H9 (cell line): ENCODE measurements around the gene DTWD2. TPM values are rescaled to one million over a fixed set of nuclear protein-coding genes. Genes with fewer than 3 reads are reported as not detected.

Experiments used
- DNase-seq: peaks from one replicate; pipeline ENCODE4 v3.0.0-alpha.2; 2017
- H2AFZ ChIP-seq: one replicate; pipeline ENCODE4 v1.6.1; 2013; ENCODE audit warnings: mild to moderate bottlenecking, low read length, control low read depth, moderate library complexity
- H2AK5ac ChIP-seq: 2 replicates; pipeline ENCODE4 v1.6.1; 2013; ENCODE audit warnings: low read length, control low read depth, mixed read lengths; ENCODE audit not compliant: insufficient read length
- H2BK120ac ChIP-seq: one replicate; pipeline ENCODE4 v1.6.1; 2013; ENCODE audit warnings: low read depth, mild to moderate bottlenecking, low read length, control low read depth, inconsistent platforms; ENCODE audit not compliant: poor library complexity, severe bottlenecking
- H2BK12ac ChIP-seq: 2 replicates; pipeline ENCODE4 v1.6.1; 2013; ENCODE audit warnings: low read length, control low read depth, mixed read lengths, low read depth; ENCODE audit not compliant: insufficient read length
- H2BK15ac ChIP-seq: 2 replicates; pipeline ENCODE4 v1.6.1; 2013; ENCODE audit warnings: low read depth, low read length, control low read depth
- H2BK20ac ChIP-seq: one replicate; pipeline ENCODE4 v1.6.1; 2013; ENCODE audit warnings: low read depth, mild to moderate bottlenecking, low read length, control low read depth, inconsistent platforms; ENCODE audit not compliant: poor library complexity, severe bottlenecking
- H2BK5ac ChIP-seq: 2 replicates; pipeline ENCODE4 v1.6.1; 2013; ENCODE audit warnings: low read length, control low read depth, mixed read lengths; ENCODE audit not compliant: insufficient read length
- H3K14ac ChIP-seq: 2 replicates; pipeline ENCODE4 v1.6.1; 2013; ENCODE audit warnings: low read length, control low read depth; ENCODE audit not compliant: insufficient read depth
- H3K18ac ChIP-seq: 2 replicates; pipeline ENCODE4 v1.6.1; 2013; ENCODE audit warnings: low read depth, mild to moderate bottlenecking, mixed read lengths, low read length, control low read depth; ENCODE audit not compliant: insufficient read length
- H3K23ac ChIP-seq: 2 replicates; pipeline ENCODE4 v1.6.1; 2013; ENCODE audit warnings: low read length, control low read depth, mixed read lengths, low read depth; ENCODE audit not compliant: insufficient read length
- H3K23me2 ChIP-seq: 2 replicates; pipeline ENCODE4 v1.6.1; 2013; ENCODE audit warnings: low read depth, mild to moderate bottlenecking, mixed read lengths, low read length, control low read depth; ENCODE audit not compliant: insufficient read length, poor library complexity, severe bottlenecking
- H3K27ac ChIP-seq: 2 replicates; pipeline ENCODE4 v1.5.1; 2013; ENCODE audit warnings: low read length, control low read depth, mixed read lengths, low read depth; ENCODE audit not compliant: insufficient read length
- H3K27me3 ChIP-seq: 2 replicates; pipeline ENCODE4 v1.6.1; 2013; ENCODE audit warnings: low read length, control low read depth, inconsistent platforms; ENCODE audit not compliant: insufficient read depth
- H3K4ac ChIP-seq: 2 replicates; pipeline ENCODE4 v1.6.1; 2013; ENCODE audit warnings: low read depth, mild to moderate bottlenecking, control low read depth, inconsistent platforms, low read length, moderate library complexity
- H3K4me1 ChIP-seq: 2 replicates; pipeline ENCODE4 v1.6.1; 2013; ENCODE audit warnings: low read length, control low read depth, inconsistent platforms; ENCODE audit not compliant: insufficient read depth
- H3K4me2 ChIP-seq: 2 replicates; pipeline ENCODE4 v1.6.1; 2013; ENCODE audit warnings: low read length, control low read depth, mixed read lengths; ENCODE audit not compliant: insufficient read length, insufficient read depth
- H3K56ac ChIP-seq: 2 replicates; pipeline ENCODE4 v1.6.1; 2013; ENCODE audit warnings: low read depth, mild to moderate bottlenecking, mixed read lengths, low read length, control low read depth; ENCODE audit not compliant: insufficient read length
- H3K79me1 ChIP-seq: 2 replicates; pipeline ENCODE4 v1.6.1; 2013; ENCODE audit warnings: low read depth, mild to moderate bottlenecking, moderate library complexity, low read length, control low read depth, inconsistent platforms; ENCODE audit not compliant: insufficient read depth, poor library complexity, severe bottlenecking
- H3K79me2 ChIP-seq: 2 replicates; pipeline ENCODE4 v1.6.1; 2013; ENCODE audit warnings: low read length, control low read depth, inconsistent platforms; ENCODE audit not compliant: insufficient read depth
- H3K9ac ChIP-seq: 2 replicates; pipeline ENCODE4 v1.6.1; 2013; ENCODE audit warnings: low read length, control low read depth, mixed read lengths; ENCODE audit not compliant: insufficient read length; ENCODE audit errors: extremely low read depth
- H3K9me3 ChIP-seq: one replicate; pipeline ENCODE4 v1.6.1; 2013; ENCODE audit warnings: low read depth, low read length, inconsistent platforms; ENCODE audit not compliant: control insufficient read depth
- H3T11ph ChIP-seq: one replicate; pipeline ENCODE4 v1.6.1; 2013; ENCODE audit warnings: mild to moderate bottlenecking, low read length, control low read depth, inconsistent platforms
- H4K20me1 ChIP-seq: one replicate; pipeline ENCODE4 v1.6.1; 2013; ENCODE audit not compliant: control insufficient read depth, insufficient read length, insufficient read depth
- H4K5ac ChIP-seq: 2 replicates; pipeline ENCODE4 v1.6.1; 2013; ENCODE audit warnings: low read depth, mild to moderate bottlenecking, mixed read lengths, low read length, control low read depth; ENCODE audit not compliant: insufficient read length
- H4K8ac ChIP-seq: replicated peaks from 2 replicates; pipeline ENCODE4 v1.6.1; 2013; ENCODE audit warnings: low read length, control low read depth, mixed read lengths, low read depth; ENCODE audit not compliant: insufficient read length
- H4K91ac ChIP-seq: 2 replicates; pipeline ENCODE4 v1.6.1; 2013; ENCODE audit warnings: low read depth, mild to moderate bottlenecking, moderate library complexity, mixed read lengths, low read length, control low read depth; ENCODE audit not compliant: insufficient read length
- H3K27ac Mint-ChIP-seq, 3 experiments: 2 replicates in 2 of 3; 3 replicates in 1 of 3; pipeline ENCODE4 v1.8.0; 2020 to 2021; ENCODE audit warnings: mixed read lengths in 3 of 3, mild to moderate bottlenecking in 1 of 3, moderate library complexity in 1 of 3
- H3K27me3 Mint-ChIP-seq: 2 replicates; pipeline ENCODE4 v1.8.0; 2021; ENCODE audit warnings: low read depth, mild to moderate bottlenecking, moderate library complexity, mixed read lengths
- H3K36me3 Mint-ChIP-seq, 3 experiments: 2 replicates in 2 of 3; 3 replicates in 1 of 3; pipeline ENCODE4 v1.8.0; 2020 to 2021; ENCODE audit warnings: low read depth in 3 of 3, mixed read lengths in 3 of 3; ENCODE audit not compliant: insufficient read depth in 1 of 3
- H3K4me1 Mint-ChIP-seq, 2 experiments: 2 replicates each; pipeline ENCODE4 v1.8.0; 2020; ENCODE audit warnings: mixed read lengths in 2 of 2
- H3K4me3 Mint-ChIP-seq, 2 experiments: 2 replicates in 1 of 2; 3 replicates in 1 of 2; pipeline ENCODE4 v1.8.0; 2020 to 2021; ENCODE audit warnings: mild to moderate bottlenecking in 2 of 2, mixed read lengths in 2 of 2, moderate library complexity in 1 of 2
- H3K9me3 Mint-ChIP-seq, 2 experiments: 2 replicates in 1 of 2; 3 replicates in 1 of 2; pipeline ENCODE4 v1.8.0; 2020; ENCODE audit warnings: mild to moderate bottlenecking in 2 of 2, mixed read lengths in 2 of 2, moderate library complexity in 1 of 2
- whole genome bisulfite sequencing: extraction: QIAGEN DNeasy Blood & Tissue Kit; methylation state at CpG from one replicate; pipeline ENCODE4 v1.1.7; 2013; ENCODE audit warnings: missing lambda C conversion rate, low lambda C conversion rate, mixed read lengths; ENCODE audit not compliant: insufficient read length; ENCODE audit errors: extremely low coverage; 5-methylcytosine and 5-hydroxymethylcytosine counted together
- total RNA-seq: library from RNA; stranded (reverse); gene quantifications from 2 replicates; pipeline ENCODE4 v1.2.1, GENCODE V29; 2021
- TF ChIP-seq, protein P1 (sequence below): fragments of 200-600 bp; sonication (generic); conservative IDR thresholded peaks from 3 replicates; pipeline ENCODE4 v1.8.0; 2021; ENCODE audit warnings: antibody characterized with exemption, mild to moderate bottlenecking

Gene DTWD2
- total RNA-seq, 1 experiment from 2014 or later, result 10.8 TPM

DNA sequence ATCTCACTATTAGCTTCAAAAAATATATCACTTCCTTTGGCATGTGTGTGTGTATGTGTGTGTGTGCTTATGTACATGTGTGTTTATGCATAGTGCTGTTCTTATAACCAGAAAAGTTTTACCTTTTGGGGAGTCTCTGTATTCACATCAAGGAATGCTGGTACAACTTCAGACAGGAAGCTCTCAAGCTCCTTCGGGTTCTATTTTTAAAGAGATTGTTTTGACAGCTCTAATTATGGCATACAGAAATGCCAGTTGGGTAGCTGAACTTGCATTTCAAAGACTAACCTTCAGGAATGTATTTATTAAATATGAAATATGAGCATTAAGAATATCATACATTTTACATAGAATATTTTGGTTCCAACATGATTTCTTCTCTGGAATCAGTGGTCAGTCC is 163.1 kb downstream of the DTWD2 start:
- Histone ChIP-seq H3K23me2 (no peaks in the 10 kb centered on the region), H2AFZ (no peak overlapping the region), H3K4me1 (no peaks in the 10 kb centered on the region), H3K79me2 (no peaks in the 10 kb centered on the region), H3T11ph (no peak overlapping the region), H3K4ac (no peak overlapping the region), H3K23ac (no peak overlapping the region), H3K27ac (no peak overlapping the region), H3K9me3 (no peaks in the 10 kb centered on the region), H3K56ac (no peak overlapping the region), H2AK5ac (no peak overlapping the region), H3K14ac (no peak overlapping the region), H2BK15ac (no peak overlapping the region), H4K5ac (no peak overlapping the region), H3K4me2 (no peak overlapping the region), H2BK5ac (no peak overlapping the region), H3K79me1 (no peaks in the 10 kb centered on the region), H3K18ac (no peak overlapping the region), H3K27me3 (no peaks in the 10 kb centered on the region), H4K91ac (no peak overlapping the region), H2BK12ac (no peak overlapping the region), H2BK120ac (no peak overlapping the region), H4K8ac (no peak overlapping the region), H4K20me1 (no peaks in the 10 kb centered on the region), H3K9ac (no peak overlapping the region), H2BK20ac (no peak overlapping the region)
- Mint-ChIP-seq H3K27me3 (no peaks in the 10 kb centered on the region), H3K9me3 (no peaks in the 10 kb centered on the region), H3K4me1 (peaks cover 8 to 9% of the 10 kb centered on the region in 2 experiments), H3K27ac (no peak overlapping the region), H3K36me3 (no peaks in the 10 kb centered on the region), H3K4me3 (no peak overlapping the region)
- DNase-seq, result no peak
- TF ChIP-seq, protein P1, sequence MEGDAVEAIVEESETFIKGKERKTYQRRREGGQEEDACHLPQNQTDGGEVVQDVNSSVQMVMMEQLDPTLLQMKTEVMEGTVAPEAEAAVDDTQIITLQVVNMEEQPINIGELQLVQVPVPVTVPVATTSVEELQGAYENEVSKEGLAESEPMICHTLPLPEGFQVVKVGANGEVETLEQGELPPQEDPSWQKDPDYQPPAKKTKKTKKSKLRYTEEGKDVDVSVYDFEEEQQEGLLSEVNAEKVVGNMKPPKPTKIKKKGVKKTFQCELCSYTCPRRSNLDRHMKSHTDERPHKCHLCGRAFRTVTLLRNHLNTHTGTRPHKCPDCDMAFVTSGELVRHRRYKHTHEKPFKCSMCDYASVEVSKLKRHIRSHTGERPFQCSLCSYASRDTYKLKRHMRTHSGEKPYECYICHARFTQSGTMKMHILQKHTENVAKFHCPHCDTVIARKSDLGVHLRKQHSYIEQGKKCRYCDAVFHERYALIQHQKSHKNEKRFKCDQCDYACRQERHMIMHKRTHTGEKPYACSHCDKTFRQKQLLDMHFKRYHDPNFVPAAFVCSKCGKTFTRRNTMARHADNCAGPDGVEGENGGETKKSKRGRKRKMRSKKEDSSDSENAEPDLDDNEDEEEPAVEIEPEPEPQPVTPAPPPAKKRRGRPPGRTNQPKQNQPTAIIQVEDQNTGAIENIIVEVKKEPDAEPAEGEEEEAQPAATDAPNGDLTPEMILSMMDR, result no peak
- no CpG with 5 or more reads among the region's 1 CpG for WGBS
